ENCODE results near the gene USP5. TPM values are rescaled to one million over a fixed set of nuclear protein-coding genes. Genes with fewer than 3 reads are reported as not detected.

The USP5 gene
- total and polyA plus RNA-seq, 2 donors (not counting 1 experiment from before 2014, with no cell fraction given) = 35.1 to 59.7 TPM

DNA sequence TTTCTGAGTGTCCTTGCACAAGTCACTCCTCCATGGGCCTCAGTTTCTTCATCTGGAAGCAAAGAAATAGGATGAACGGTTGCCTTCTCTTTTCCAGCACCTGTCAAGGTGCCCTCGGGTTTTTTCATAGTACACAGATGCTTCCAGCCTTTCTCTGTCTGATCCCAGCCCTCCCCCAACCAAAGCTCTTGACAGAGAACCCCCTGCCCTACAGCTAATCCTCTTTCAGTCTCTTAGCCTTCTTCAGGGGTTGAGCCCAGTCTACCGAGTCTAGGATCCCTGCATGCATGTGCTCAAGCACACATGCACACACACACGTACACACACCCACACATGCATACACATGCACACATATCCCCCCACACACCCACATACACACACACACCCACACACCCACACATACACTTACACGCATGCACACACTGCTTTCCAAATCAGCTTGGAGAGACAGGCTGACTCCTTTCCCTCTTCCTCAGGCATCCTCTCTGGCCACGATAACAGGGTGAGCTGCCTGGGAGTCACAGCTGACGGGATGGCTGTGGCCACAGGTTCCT is 5.6 kb upstream of the USP5 start:
- no peak overlapping the region for H3K27ac ChIP-seq (ENCODE audit: low read length in 2 of 2)
- H3K9ac ChIP-seq (ENCODE audit: low read length) = no peak overlapping the region
- peaks cover 11% of the 10 kb centered on the region for H3K4me1 Mint-ChIP-seq
- 89% methylated on average over 6 of the region's 7 CpGs for WGBS (ENCODE audit: insufficient coverage)
- no peaks in the 10 kb centered on the region for H3K27me3 Mint-ChIP-seq
- intact Hi-C loops (cut with micrococcal nuclease) = no loop called here
- ChIA-PET CTCF (interaction anchor here (1.0 kb wide), 1 partner anchor 23 kb away, joined by 3 read pairs; no protein-coding TSS in a partner anchor), POLR2A (no interaction called here)
- H3K9me3 Mint-ChIP-seq (ENCODE audit: insufficient read depth) = no peaks in the 10 kb centered on the region
- peaks cover 0 to 10% of the 10 kb centered on the region in 2 donors for H3K4me1 ChIP-seq (ENCODE audit: control insufficient read depth in 2 of 2, insufficient read depth in 2 of 2, low read length in 2 of 2)
- H3K9me3 ChIP-seq (ENCODE audit: control extremely low read depth in 1 of 3, control insufficient read depth in 2 of 3, insufficient read depth in 1 of 3, low read length in 2 of 3) = no peaks in the 10 kb centered on the region
- H3K27me3 ChIP-seq (replicated peaks in 1 of 4; ENCODE audit: control extremely low read depth in 1 of 4, control insufficient read depth in 3 of 4, insufficient read depth in 4 of 4, low read length in 3 of 4) = peaks cover 0 to 2% (median 0%) of the 10 kb centered on the region in 4 experiments
- TF ChIP-seq, protein P1, sequence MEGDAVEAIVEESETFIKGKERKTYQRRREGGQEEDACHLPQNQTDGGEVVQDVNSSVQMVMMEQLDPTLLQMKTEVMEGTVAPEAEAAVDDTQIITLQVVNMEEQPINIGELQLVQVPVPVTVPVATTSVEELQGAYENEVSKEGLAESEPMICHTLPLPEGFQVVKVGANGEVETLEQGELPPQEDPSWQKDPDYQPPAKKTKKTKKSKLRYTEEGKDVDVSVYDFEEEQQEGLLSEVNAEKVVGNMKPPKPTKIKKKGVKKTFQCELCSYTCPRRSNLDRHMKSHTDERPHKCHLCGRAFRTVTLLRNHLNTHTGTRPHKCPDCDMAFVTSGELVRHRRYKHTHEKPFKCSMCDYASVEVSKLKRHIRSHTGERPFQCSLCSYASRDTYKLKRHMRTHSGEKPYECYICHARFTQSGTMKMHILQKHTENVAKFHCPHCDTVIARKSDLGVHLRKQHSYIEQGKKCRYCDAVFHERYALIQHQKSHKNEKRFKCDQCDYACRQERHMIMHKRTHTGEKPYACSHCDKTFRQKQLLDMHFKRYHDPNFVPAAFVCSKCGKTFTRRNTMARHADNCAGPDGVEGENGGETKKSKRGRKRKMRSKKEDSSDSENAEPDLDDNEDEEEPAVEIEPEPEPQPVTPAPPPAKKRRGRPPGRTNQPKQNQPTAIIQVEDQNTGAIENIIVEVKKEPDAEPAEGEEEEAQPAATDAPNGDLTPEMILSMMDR (IDR thresholded peaks at IDR 0.05) = no peak
- TF ChIP-seq EZH2 (IDR thresholded peaks at IDR 0.05; ENCODE audit: borderline replicate concordance, insufficient read depth, low read depth, low read length, poor library complexity, severe bottlenecking) = no peak
- H4K20me1 ChIP-seq (ENCODE audit: control insufficient read depth, insufficient read depth, low read length, poor library complexity, severe bottlenecking) = no peaks in the 10 kb centered on the region
- ATAC-seq (ENCODE audit: low read depth) (no peak), DNase-seq (no peak)
- H3K4me3 Mint-ChIP-seq = no peak overlapping the region
- H3K4me2 ChIP-seq (replicated peaks; ENCODE audit: low read depth, low read length, poor library complexity, severe bottlenecking) = no peak overlapping the region
- H3K4me3 ChIP-seq (ENCODE audit: control extremely low read depth in 1 of 5, extremely low read depth in 1 of 5, insufficient read depth in 1 of 5, low read depth in 2 of 5, low read length in 4 of 5) = no peak overlapping the region
- H2AFZ ChIP-seq (ENCODE audit: insufficient read depth, low read depth, low read length, poor library complexity, severe bottlenecking) = no peak overlapping the region
- H3K79me2 ChIP-seq (ENCODE audit: control insufficient read depth, insufficient read depth, low read length) = peaks cover 5% of the 10 kb centered on the region
- H3K36me3 ChIP-seq (replicated peaks in 1 of 2; ENCODE audit: control extremely low read depth in 1 of 2, control insufficient read depth in 1 of 2, extremely low read depth in 1 of 2, insufficient read depth in 2 of 2, low read length in 1 of 2) = no peaks in the 10 kb centered on the region
- no peak overlapping the region for H3K27ac Mint-ChIP-seq

DNA sequence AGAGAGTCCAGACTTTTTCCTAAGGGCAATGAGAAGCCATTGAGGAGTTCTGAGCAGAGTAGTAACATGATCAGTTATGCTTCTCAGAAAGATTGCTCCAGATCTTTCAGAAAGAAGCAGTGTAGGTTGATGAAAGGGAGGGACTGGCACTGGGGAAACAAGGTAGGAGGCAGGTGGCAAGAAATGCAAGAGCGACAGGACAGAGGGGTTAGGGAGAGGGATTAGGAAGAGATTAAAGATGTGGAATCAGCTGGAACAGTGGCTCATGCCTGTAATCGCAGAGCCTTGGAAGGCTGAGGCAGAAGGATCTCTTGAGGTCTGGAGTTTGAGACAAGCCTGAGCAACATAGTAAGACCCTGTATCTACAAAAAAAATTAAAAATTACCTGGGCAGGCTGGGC is 4.3 kb upstream of the USP5 start:
- Histone ChIP-seq H3K9ac (ENCODE audit: low read length) (no peak overlapping the region), H3K4me2 (replicated peaks; ENCODE audit: low read depth, low read length, poor library complexity, severe bottlenecking) (no peak overlapping the region), H3K79me2 (ENCODE audit: control insufficient read depth, insufficient read depth, low read length) (peaks cover 5% of the 10 kb centered on the region), H3K4me1 (ENCODE audit: control insufficient read depth in 2 of 2, insufficient read depth in 2 of 2, low read length in 2 of 2) (peaks cover 0 to 15% of the 10 kb centered on the region in 2 donors), H3K27me3 (replicated peaks in 1 of 4; ENCODE audit: control extremely low read depth in 1 of 4, control insufficient read depth in 3 of 4, insufficient read depth in 4 of 4, low read length in 3 of 4) (peaks cover 0 to 2% (median 0%) of the 10 kb centered on the region in 4 experiments), H2AFZ (ENCODE audit: insufficient read depth, low read depth, low read length, poor library complexity, severe bottlenecking) (no peak overlapping the region), H4K20me1 (ENCODE audit: control insufficient read depth, insufficient read depth, low read length, poor library complexity, severe bottlenecking) (no peaks in the 10 kb centered on the region), H3K36me3 (replicated peaks in 1 of 2; ENCODE audit: control extremely low read depth in 1 of 2, control insufficient read depth in 1 of 2, extremely low read depth in 1 of 2, insufficient read depth in 2 of 2, low read length in 1 of 2) (no peaks in the 10 kb centered on the region), H3K4me3 (ENCODE audit: control extremely low read depth in 1 of 5, extremely low read depth in 1 of 5, insufficient read depth in 1 of 5, low read depth in 2 of 5, low read length in 4 of 5) (no peak overlapping the region), H3K9me3 (ENCODE audit: control extremely low read depth in 1 of 3, control insufficient read depth in 2 of 3, insufficient read depth in 1 of 3, low read length in 2 of 3) (no peaks in the 10 kb centered on the region), H3K27ac (ENCODE audit: low read length in 2 of 2) (no peak overlapping the region)
- TF ChIP-seq, protein P1 (IDR thresholded peaks at IDR 0.05) = no peak
- no peak for TF ChIP-seq EZH2 (IDR thresholded peaks at IDR 0.05; ENCODE audit: borderline replicate concordance, insufficient read depth, low read depth, low read length, poor library complexity, severe bottlenecking)
- CTCF ChIA-PET = interaction anchor here (1.1 to 3.1 kb wide), 6 partner anchors 11 to 261 kb away, joined by 3 to 11 read pairs (median 4); partner anchors contain the start of gene C1RL
- 100% methylated on average over 1 of the region's 2 CpGs for WGBS (ENCODE audit: insufficient coverage)
- Mint-ChIP-seq H3K27ac (no peak overlapping the region), H3K9me3 (ENCODE audit: insufficient read depth) (no peaks in the 10 kb centered on the region), H3K4me3 (no peak overlapping the region), H3K4me1 (peaks cover 14% of the 10 kb centered on the region), H3K27me3 (no peaks in the 10 kb centered on the region)
- no peak for DNase-seq
- POLR2A ChIA-PET = no interaction called here
- intact Hi-C loops (cut with micrococcal nuclease) = no loop called here
- no peak for ATAC-seq (ENCODE audit: low read depth)

All from B cell (primary cell).